ENCODE measurements around the gene VSIG4.
"Not testable (repeated sequence)": the region's sequence is repeated elsewhere in the genome, so short reads cannot be mapped to it uniquely, and the experiment has no call there.

Gene VSIG4

GRCh38 chrX:66007851-66008250 is 32.0 kb downstream of the VSIG4 start:
- DNase-seq (ENCODE audit: low read depth), result no peak

- DNase-seq (ENCODE audit: low read depth), result no peak
Measured at GRCh38 chrX:66005830-66006449, 33.9 kb downstream of the VSIG4 start.

- no peak for DNase-seq (ENCODE audit: low read depth)
Measured at GRCh38 chrX:66004928-66005829, 34.7 kb downstream of the VSIG4 start.

GRCh38 chrX:66002824-66003680 is 36.8 kb downstream of the VSIG4 start:
- no peak for DNase-seq (ENCODE audit: low read depth)

GRCh38 chrX:66001596-66001995 is 38.3 kb downstream of the VSIG4 start:
- no peak for DNase-seq (ENCODE audit: low read depth)

- no peak for DNase-seq (ENCODE audit: low read depth)
Measured at GRCh38 chrX:66000628-66001272, 39.1 kb downstream of the VSIG4 start.

GRCh38 chrX:66000178-66000577 is 39.7 kb downstream of the VSIG4 start:
- no peak for DNase-seq (ENCODE audit: low read depth)

GRCh38 chrX:65999563-66000148 is 40.2 kb downstream of the VSIG4 start:
- no peak for DNase-seq (ENCODE audit: low read depth)

- no peak for DNase-seq (ENCODE audit: low read depth)
Measured at GRCh38 chrX:65999029-65999562, 40.8 kb downstream of the VSIG4 start.

GRCh38 chrX:65997978-65998717 is 41.7 kb downstream of the VSIG4 start:
- no peak for DNase-seq (ENCODE audit: low read depth)

GRCh38 chrX:65994519-65995506 is 45.1 kb downstream of the VSIG4 start:
- no peak for DNase-seq (ENCODE audit: low read depth)

GRCh38 chrX:65993915-65994460 is 45.9 kb downstream of the VSIG4 start:
- no peak for DNase-seq (ENCODE audit: low read depth)

- DNase-seq (ENCODE audit: low read depth), result no peak
Measured at GRCh38 chrX:65993332-65993731, 46.5 kb downstream of the VSIG4 start.

GRCh38 chrX:65990702-65991101 is 49.2 kb downstream of the VSIG4 start:
- DNase-seq (ENCODE audit: low read depth), result no peak

- DNase-seq (ENCODE audit: low read depth), result no peak
Measured at GRCh38 chrX:65987811-65988210, 52.1 kb downstream of the VSIG4 start.

GRCh38 chrX:65985922-65986588 is 53.8 kb downstream of the VSIG4 start:
- no peak for DNase-seq (ENCODE audit: low read depth)

GRCh38 chrX:65985211-65985610 is 54.7 kb downstream of the VSIG4 start:
- DNase-seq (ENCODE audit: low read depth), result no peak

- not testable (repeated sequence) for DNase-seq (ENCODE audit: low read depth)
Measured at GRCh38 chrX:65977161-65977560, 62.7 kb downstream of the VSIG4 start.

- no peak for DNase-seq (ENCODE audit: low read depth)
Measured at GRCh38 chrX:65976161-65976560, 63.7 kb downstream of the VSIG4 start.

All from stimulated activated CD8-positive, alpha-beta memory T cell treated with anti-CD3 and anti-CD28 coated beads, Interleukin-7, amount 100 ng/mL, for 24 hours (primary cell).